Measurements from ENCODE around the gene PCOLCE2.

DNA sequence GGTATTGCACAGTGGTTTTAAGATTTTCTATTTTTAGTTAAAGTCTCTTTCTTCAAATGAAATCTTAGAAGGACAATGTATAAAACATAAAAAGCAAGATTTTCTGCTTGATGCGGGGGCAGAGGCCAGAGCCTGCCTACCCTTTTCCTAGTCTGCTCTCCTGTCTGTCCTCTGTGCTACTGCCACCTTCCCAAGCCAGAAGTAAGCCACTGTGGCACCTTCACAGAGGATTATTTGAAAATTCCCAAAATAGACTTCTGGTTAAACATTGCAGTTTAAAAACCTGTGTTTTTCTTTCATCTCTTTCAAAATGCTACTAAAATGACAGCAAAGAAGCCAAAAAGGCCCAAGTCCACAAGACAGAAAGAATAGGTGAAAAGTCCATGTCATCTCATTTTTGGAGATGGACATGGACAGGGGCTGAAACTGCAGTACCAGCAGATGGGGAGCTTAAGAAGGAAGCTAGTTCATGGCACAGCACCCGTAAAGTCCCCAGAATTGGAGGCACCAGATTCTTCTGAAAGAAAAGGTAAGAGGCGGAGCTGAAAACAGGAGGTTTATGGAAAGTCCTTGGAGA is 37.6 kb upstream of the PCOLCE2 start:
- TF ChIP-seq CTCF (IDR thresholded peaks at IDR 0.05) = no peak
- TF ChIP-seq POLR2A (IDR thresholded peaks at IDR 0.05) = no peak

Data from testis (tissue), 2 donors.